ENCODE measurements around the gene PRXL2A. TPM values are rescaled to one million over a fixed set of nuclear protein-coding genes. Genes with fewer than 3 reads are reported as not detected.

The PRXL2A gene
- total RNA-seq, 2 experiments from 2014 or later: 13.6 to 14.0 TPM

DNA sequence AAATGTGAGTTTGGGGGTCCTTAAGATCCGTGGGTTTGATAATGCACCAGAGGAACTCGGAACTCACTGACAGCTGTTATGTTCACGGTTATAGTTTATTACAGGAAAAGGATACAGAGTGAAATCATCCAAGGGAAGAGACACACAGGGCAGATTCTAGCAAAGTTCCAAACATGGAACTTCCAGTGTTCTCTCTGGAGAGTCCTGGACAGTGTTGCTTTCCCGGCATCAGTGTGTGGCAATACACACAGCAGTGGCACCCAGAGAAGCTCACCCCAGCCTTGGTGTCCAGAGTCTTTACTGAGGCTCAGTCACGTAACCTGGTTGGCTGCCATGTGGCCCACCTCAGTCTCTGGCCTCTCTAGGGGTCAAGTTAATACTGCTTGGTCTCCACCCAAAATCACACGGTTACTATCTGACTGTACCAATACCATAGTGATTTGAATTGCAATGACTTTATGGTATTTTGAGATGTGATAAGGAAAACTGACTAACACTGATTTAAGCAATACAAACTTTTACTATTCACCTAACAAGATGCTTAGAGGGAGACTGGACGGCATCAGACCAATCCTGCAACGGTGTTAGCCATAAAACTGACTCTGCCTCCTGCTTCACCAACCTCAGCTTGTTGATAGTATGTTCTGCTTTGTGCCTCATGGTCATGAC, 8.1 kb upstream of the PRXL2A start:
- POLR2A ChIA-PET: no interaction called here

GRCh38 chr10:80405035-80405434, 3.3 kb upstream of the PRXL2A start:
- POLR2A ChIA-PET: no interaction called here
- no peaks in the 10 kb centered on the region for H3K36me3 Mint-ChIP-seq
- H3K4me3 Mint-ChIP-seq: no peak overlapping the region
- H3K4me1 Mint-ChIP-seq: peaks cover 11% of the 10 kb centered on the region
- no peak for ATAC-seq (ENCODE audit: low read depth)
- no peak overlapping the region for H3K27ac Mint-ChIP-seq
- no peaks in the 10 kb centered on the region for H3K9me3 Mint-ChIP-seq
- no peak for DNase-seq
- peaks cover 19% of the 10 kb centered on the region for H3K27me3 Mint-ChIP-seq

More for the DNA sequence above, 8.1 kb upstream of the PRXL2A start:
- ATAC-seq (ENCODE audit: low read depth) (no peak), DNase-seq (no peak)
- peaks cover 25% of the 10 kb centered on the region for H3K27me3 Mint-ChIP-seq
- no peak overlapping the region for H3K4me3 Mint-ChIP-seq
- H3K36me3 Mint-ChIP-seq: no peaks in the 10 kb centered on the region
- H3K27ac Mint-ChIP-seq: no peak overlapping the region
- H3K9me3 Mint-ChIP-seq: no peaks in the 10 kb centered on the region
- H3K4me1 Mint-ChIP-seq: no peaks in the 10 kb centered on the region

DNA sequence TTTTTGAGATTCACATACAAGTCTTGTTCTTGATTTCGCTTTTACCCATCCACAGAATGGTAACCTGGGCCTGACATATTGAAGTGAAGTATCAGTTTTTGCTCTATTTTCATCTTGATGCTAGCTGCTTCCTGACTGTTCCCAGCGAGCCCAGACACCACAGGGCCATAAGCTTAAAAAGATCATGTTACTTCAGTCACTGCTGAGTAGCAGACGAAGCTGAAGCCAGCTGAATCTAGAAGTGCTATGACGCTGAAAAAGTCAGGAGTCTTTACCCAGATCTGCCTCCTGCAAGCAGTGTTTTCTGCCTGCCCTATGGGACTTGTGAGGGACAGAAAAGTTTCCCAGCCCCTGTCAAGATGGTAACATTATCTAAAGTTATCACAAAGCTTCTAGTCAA, 2.7 kb upstream of the PRXL2A start:
- no peak overlapping the region for H3K4me3 Mint-ChIP-seq
- POLR2A ChIA-PET: no interaction called here

DNA sequence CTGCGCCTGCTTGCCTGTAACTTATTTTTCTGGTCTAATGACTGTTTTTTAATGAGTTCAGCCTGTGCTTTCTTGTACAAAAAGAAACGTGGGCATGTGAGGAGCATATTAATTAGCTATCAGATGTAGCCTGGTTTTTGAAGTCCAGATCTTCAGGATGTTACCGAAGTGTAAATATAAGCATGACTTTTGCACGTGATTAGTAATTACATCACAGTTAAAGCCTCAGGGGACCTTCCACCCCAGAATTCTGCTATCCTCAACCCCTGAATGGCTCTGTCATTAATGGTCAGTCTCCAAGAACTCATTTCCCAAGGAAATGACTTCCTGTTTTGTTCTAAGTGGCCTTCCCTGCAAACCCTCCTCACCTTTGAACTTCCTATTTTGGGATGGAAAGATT, 2.1 kb upstream of the PRXL2A start:
- Mint-ChIP-seq H3K4me1 (peaks cover 11% of the 10 kb centered on the region), H3K27ac (no peak overlapping the region), H3K4me3 (no peak overlapping the region), H3K9me3 (no peaks in the 10 kb centered on the region), H3K36me3 (no peaks in the 10 kb centered on the region), H3K27me3 (peaks cover 19% of the 10 kb centered on the region)
- no peak for DNase-seq
- POLR2A ChIA-PET: no interaction called here
- no peak for ATAC-seq (ENCODE audit: low read depth)

More for the DNA sequence above, 2.7 kb upstream of the PRXL2A start:
- Mint-ChIP-seq H3K27me3 (peaks cover 19% of the 10 kb centered on the region), H3K27ac (no peak overlapping the region), H3K9me3 (no peaks in the 10 kb centered on the region), H3K36me3 (no peaks in the 10 kb centered on the region), H3K4me1 (peaks cover 11% of the 10 kb centered on the region)
- DNase-seq (no peak), ATAC-seq (ENCODE audit: low read depth) (no peak)

GRCh38 chr10:80407812-80408241, 524 bp upstream of the PRXL2A start:
- Mint-ChIP-seq H3K27ac (peak overlapping the region; percentile 18), H3K36me3 (no peaks in the 10 kb centered on the region), H3K4me1 (peaks cover 20% of the 10 kb centered on the region), H3K9me3 (no peaks in the 10 kb centered on the region), H3K4me3 (peak overlapping the region; percentile 84), H3K27me3 (peaks cover 19% of the 10 kb centered on the region)
- POLR2A ChIA-PET: interaction anchor here (0.7 to 1.4 kb wide), 7 partner anchors 11 to 149 kb away, joined by 3 to 7 read pairs (median 3); no protein-coding TSS in a partner anchor
- peak; percentile 36 for DNase-seq
- peak; percentile 24 for ATAC-seq (ENCODE audit: low read depth)

- ATAC-seq (ENCODE audit: low read depth) (no peak), DNase-seq (no peak)
- H3K9me3 Mint-ChIP-seq: no peaks in the 10 kb centered on the region
- POLR2A ChIA-PET: no interaction called here
- H3K4me1 Mint-ChIP-seq: peaks cover 25% of the 10 kb centered on the region
- H3K36me3 Mint-ChIP-seq: no peaks in the 10 kb centered on the region
- peaks cover 19% of the 10 kb centered on the region for H3K27me3 Mint-ChIP-seq
- no peak overlapping the region for H3K27ac Mint-ChIP-seq
- H3K4me3 Mint-ChIP-seq: peak overlapping the region; percentile 84
Measured at GRCh38 chr10:80409121-80409520, 770 bp downstream of the PRXL2A start.

GRCh38 chr10:80410122-80410521, 1.8 kb downstream of the PRXL2A start:
- no peak overlapping the region for H3K4me3 Mint-ChIP-seq
- H3K9me3 Mint-ChIP-seq: no peaks in the 10 kb centered on the region
- H3K27me3 Mint-ChIP-seq: peaks cover 17% of the 10 kb centered on the region
- H3K4me1 Mint-ChIP-seq: peaks cover 25% of the 10 kb centered on the region
- no peaks in the 10 kb centered on the region for H3K36me3 Mint-ChIP-seq
- POLR2A ChIA-PET: no interaction called here
- ATAC-seq (ENCODE audit: low read depth) (no peak), DNase-seq (no peak)
- no peak overlapping the region for H3K27ac Mint-ChIP-seq

GRCh38 chr10:80410578-80411145, 2.3 kb downstream of the PRXL2A start:
- no peak overlapping the region for H3K27ac Mint-ChIP-seq
- POLR2A ChIA-PET: no interaction called here

DNA sequence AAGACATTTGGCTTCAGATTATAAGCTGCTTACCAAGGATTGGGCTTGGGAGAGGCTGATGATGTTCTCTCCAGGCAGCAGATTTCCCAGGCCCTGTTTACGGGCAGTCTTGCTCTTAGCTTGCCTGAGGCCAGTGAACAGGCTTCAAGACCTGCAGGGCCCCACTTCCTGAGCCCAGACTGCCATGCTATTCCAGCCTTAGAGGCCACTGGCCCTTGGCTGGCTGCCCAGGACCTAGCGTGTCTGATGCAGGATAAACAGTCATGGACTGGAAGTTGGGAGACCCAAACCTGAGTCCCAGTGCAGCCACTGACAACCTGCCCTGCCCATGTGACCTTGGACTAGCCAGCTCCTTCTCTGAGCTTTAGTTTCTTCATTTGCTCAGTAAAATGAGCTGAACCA, 2.9 kb downstream of the PRXL2A start:
- Mint-ChIP-seq H3K36me3 (no peaks in the 10 kb centered on the region), H3K4me1 (peaks cover 27% of the 10 kb centered on the region), H3K9me3 (no peaks in the 10 kb centered on the region), H3K27ac (no peak overlapping the region), H3K4me3 (no peak overlapping the region), H3K27me3 (peaks cover 14% of the 10 kb centered on the region)
- ATAC-seq (ENCODE audit: low read depth) (no peak), DNase-seq (no peak)
- POLR2A ChIA-PET: no interaction called here

More at GRCh38 chr10:80410578-80411145, 2.3 kb downstream of the PRXL2A start:
- peaks cover 17% of the 10 kb centered on the region for H3K27me3 Mint-ChIP-seq
- peaks cover 27% of the 10 kb centered on the region for H3K4me1 Mint-ChIP-seq
- H3K36me3 Mint-ChIP-seq: no peaks in the 10 kb centered on the region
- no peak for ATAC-seq (ENCODE audit: low read depth)
- H3K9me3 Mint-ChIP-seq: no peaks in the 10 kb centered on the region
- DNase-seq: no peak
- no peak overlapping the region for H3K4me3 Mint-ChIP-seq

DNA sequence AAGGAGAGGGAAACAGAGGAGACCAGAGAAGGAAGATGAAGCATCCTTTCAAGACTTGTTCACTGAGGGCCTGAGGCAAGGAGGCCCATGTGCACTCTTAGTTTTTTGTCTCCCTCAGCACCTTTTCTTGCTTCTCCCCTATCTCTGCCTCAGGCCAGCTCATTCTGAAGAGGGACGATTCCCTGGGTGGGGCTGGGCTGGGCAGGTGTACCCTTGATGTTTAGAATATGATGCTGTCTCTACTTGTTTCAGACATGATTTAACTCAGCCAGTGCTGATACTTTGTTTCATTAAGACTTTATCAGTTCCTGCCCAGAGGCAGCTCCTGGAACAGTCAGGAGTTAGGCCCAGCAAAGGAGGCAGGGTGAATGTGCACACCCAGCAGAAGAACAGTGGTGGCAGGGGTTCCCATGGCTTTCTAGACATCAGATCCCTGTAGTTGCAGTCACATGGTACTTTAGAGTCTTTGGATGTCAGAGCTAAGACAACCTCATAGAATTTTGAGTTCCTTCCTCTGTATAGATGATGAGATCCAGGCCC, 3.4 kb downstream of the PRXL2A start:
- Mint-ChIP-seq H3K27ac (peak overlapping the region; percentile 5), H3K9me3 (no peaks in the 10 kb centered on the region), H3K4me1 (peaks cover 27% of the 10 kb centered on the region), H3K27me3 (peaks cover 10% of the 10 kb centered on the region), H3K4me3 (no peak overlapping the region), H3K36me3 (no peaks in the 10 kb centered on the region)
- DNase-seq (no peak), ATAC-seq (ENCODE audit: low read depth) (no peak)
- POLR2A ChIA-PET: no interaction called here

DNA sequence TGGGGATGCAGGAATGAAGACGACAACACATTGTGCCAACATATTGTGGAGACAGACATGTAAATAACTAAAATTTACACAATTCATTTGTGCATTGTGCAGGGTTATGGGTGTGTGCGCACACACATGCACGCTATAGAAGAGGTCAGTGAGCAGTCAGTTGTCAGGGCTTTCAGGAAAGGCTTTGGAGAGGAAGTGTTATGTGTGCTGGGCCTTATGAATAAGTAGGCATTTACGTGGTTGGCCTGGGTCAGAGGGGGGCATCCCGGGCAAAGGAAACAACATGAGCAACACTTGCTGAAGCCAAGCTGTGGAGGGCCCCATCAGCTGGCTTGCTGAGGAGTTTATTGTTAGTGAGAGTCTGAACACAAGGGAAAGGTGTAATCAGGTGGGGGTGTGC, 4.1 kb downstream of the PRXL2A start:
- no peaks in the 10 kb centered on the region for H3K36me3 Mint-ChIP-seq
- no peaks in the 10 kb centered on the region for H3K9me3 Mint-ChIP-seq
- H3K4me1 Mint-ChIP-seq: peaks cover 26% of the 10 kb centered on the region
- no peak for ATAC-seq (ENCODE audit: low read depth)
- H3K27me3 Mint-ChIP-seq: peaks cover 5% of the 10 kb centered on the region
- no peak for DNase-seq
- H3K4me3 Mint-ChIP-seq: no peak overlapping the region
- H3K27ac Mint-ChIP-seq: no peak overlapping the region
- POLR2A ChIA-PET: no interaction called here

DNA sequence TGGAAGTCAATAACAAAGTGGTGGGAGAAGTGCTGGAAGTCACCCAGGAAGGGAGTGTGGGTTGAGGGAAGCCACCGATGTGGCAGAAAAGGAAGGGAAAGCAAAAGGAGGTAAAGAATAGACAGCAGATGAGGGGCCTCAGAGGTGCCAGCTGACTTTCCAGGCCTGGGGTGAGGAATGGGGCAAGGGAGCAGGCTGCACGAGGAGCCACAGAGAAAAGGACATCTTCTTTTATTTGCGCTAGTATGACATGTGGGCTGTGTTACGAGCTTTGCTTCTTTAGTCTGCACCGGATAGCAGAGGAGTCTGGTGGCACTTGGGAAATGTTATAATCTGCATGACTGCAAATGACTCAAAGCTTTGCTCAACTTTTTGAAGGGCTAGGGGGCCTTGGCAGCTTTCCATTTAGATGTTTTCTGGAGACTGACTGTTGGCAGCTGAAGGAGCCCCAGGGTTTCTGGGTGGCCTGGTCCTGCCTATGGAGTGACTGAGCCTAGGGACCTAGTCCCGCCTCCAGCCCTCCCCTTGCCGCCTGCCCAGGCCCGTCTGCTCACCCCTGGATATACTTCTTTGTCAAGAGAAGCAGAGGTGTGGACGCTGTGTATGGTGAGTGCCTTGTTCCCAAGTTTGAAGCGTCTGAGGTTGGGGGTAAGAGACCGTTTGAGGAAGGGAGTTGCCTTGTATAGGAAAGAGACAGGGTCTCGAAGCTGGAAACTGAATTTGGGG, 5.1 kb downstream of the PRXL2A start:
- H3K27me3 Mint-ChIP-seq: peaks cover 3% of the 10 kb centered on the region
- no peak overlapping the region for H3K27ac Mint-ChIP-seq
- H3K4me3 Mint-ChIP-seq: no peak overlapping the region
- POLR2A ChIA-PET: no interaction called here
- DNase-seq (no peak), ATAC-seq (ENCODE audit: low read depth) (no peak)
- no peaks in the 10 kb centered on the region for H3K9me3 Mint-ChIP-seq
- H3K4me1 Mint-ChIP-seq: peaks cover 24% of the 10 kb centered on the region
- H3K36me3 Mint-ChIP-seq: no peaks in the 10 kb centered on the region

DNA sequence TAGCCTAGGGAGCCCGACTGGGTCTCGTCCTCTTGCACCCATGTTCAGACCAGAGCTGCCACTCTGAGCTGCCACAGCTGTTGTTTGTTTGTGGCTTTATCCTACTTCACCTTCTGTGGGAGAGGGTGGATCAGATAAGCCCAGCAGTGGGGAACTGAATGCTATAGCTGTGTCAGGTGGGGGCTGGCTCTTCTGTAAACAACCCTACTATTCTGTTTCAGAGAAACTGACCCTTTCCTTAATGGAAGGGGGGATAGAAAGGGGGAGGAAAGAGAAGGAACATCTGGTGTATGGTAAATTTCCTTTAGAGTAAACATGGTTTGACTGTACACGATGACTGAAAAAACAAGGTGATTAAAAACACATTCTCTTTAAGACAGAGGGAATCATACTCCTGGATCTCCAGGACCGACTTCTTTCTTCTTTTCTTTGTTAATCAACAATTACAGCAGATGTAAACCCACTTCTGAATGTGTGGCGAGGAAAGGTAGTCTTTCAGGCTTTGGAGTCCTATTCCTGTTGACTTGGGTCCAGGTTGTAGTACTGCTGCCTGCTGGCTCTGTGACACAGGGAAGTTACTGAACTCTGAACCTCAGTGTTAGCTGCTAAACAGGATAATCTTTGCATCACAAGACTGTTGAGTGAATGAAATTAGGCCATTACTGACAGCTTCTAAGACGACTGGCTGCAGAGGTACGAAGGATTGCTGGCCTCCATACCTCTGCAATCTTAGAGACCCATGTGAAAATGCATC, 6.0 kb downstream of the PRXL2A start:
- POLR2A ChIA-PET: no interaction called here
- Mint-ChIP-seq H3K27me3 (no peaks in the 10 kb centered on the region), H3K9me3 (no peaks in the 10 kb centered on the region), H3K4me3 (no peak overlapping the region), H3K36me3 (no peaks in the 10 kb centered on the region), H3K27ac (no peak overlapping the region), H3K4me1 (peaks cover 20% of the 10 kb centered on the region)
- no peak for ATAC-seq (ENCODE audit: low read depth)
- no peak for DNase-seq

Measured in activated naive CD8-positive, alpha-beta T cell treated with anti-CD3 and anti-CD28 coated beads, Interleukin-2, amount 10 ng/mL, durations not matched to agents 7 days and 5 days (primary cell).